ENCODE results near the gene VANGL2. TPM values are rescaled to one million over a fixed set of nuclear protein-coding genes. Genes with fewer than 3 reads are reported as not detected.
A peak's percentile ranks its signal among the peaks of the same experiment; 100 is the strongest.

The VANGL2 gene
- polyA plus RNA-seq, 6 donors from 2014 or later: 0.05 to 0.19 (median 0.08) TPM; not detected in 1

DNA sequence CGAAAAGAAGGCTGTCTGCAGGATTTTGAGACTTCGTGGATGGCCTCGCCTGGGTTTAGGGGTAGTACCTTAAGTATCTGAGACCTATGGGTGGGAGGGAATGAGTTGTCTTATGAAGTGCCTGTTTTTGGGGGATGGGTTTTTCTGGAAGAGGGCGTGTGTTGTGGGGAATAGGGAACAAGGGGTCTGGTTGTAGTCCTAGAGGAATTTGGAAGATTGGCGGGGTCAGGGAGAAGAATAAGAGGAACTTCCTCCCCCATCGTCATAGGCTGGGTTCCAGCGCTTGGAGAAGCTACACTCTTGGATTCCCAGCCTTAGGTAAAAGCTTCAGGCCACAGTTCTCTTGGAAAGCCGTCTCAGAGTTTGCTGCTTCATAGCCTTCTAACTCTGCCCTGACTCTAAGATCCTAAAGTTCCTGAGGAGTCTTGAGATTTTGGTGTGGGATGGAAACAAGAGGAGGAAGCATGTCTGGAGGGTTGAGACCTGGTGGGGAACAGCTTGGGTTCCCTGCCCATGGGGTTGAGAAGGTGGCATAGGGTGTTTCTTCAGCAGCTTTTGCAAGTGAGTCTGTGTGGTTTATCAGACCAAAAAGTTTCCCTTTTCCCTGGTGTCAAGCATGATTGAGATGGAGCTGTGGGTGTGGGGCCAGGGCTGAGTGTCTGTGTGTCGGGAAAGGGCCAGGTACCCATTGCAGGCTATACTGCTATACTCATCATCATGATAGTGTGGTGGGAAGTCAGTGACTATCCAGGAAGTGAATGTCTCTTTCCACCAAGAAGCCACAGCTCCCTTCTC lies 1.8 kb downstream of the VANGL2 start:
- H3K4me1 Mint-ChIP-seq: peaks cover 15 to 20% (median 16%) of the 10 kb centered on the region in 3 donors
- peak overlapping the region in 1 of 6 donors; percentile 0 for H3K27ac Mint-ChIP-seq
- no peaks in the 10 kb centered on the region for H3K36me3 Mint-ChIP-seq
- ATAC-seq (ENCODE audit: low read depth in 2 of 2) (no peak), DNase-seq (no peak)
- H3K4me3 Mint-ChIP-seq: peak overlapping the region in 6 of 8 donors; percentile 10 to 92 (median 57)
- H3K27me3 Mint-ChIP-seq: no peaks in the 10 kb centered on the region
- no peaks in the 10 kb centered on the region for H3K9me3 Mint-ChIP-seq

DNA sequence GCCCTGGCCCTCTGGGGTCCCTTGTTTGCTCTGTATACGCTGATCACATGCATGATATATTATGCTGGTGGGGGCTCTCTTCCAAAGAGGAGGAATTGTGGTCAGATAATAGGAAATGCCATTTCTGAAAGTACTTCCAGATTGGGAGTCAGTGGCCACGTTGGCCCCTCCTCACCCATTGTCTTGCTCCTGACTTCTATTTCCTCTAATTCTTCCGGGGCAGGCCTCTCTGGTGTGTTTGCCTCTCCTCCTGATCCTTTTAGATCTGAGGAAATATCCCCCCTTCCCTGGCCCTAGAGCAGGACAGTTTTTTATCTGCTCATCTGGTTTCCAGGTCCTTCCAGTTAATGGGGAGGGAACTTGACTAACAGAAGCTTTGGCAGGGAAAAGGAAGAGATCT lies 2.9 kb downstream of the VANGL2 start:
- H3K4me3 Mint-ChIP-seq: peak overlapping the region in 1 of 8 donors; percentile 59
- no peaks in the 10 kb centered on the region for H3K9me3 Mint-ChIP-seq
- H3K27ac Mint-ChIP-seq: no peak overlapping the region
- no peaks in the 10 kb centered on the region for H3K36me3 Mint-ChIP-seq
- no peak for ATAC-seq (ENCODE audit: low read depth in 2 of 2)
- H3K27me3 Mint-ChIP-seq: no peaks in the 10 kb centered on the region
- no peak for DNase-seq
- peaks cover 15 to 20% (median 16%) of the 10 kb centered on the region in 3 donors for H3K4me1 Mint-ChIP-seq

DNA sequence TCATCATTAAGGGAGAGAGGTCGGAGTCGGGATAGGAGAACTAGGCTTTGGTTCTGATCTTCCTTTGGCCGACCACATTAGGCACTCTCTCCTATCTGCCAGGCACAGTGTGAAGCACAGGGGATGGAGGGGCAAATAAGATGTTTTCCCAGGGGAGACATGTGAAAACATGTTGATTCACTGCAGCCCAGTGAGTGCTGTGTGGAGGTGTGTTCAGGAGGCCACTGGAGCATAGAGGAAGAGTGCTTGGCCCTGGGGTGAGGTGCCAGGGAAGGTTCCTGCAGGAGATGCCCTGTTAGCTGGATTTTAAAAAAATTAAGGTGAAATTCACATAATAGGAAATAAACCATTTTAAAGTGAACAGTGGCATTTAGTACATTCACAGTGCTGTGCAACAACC lies 3.7 kb downstream of the VANGL2 start:
- H3K36me3 Mint-ChIP-seq: no peaks in the 10 kb centered on the region
- no peak overlapping the region for H3K27ac Mint-ChIP-seq
- ATAC-seq (ENCODE audit: low read depth in 2 of 2): no peak
- H3K4me3 Mint-ChIP-seq: peak overlapping the region in 1 of 8 donors; percentile 22
- H3K4me1 Mint-ChIP-seq: peaks cover 15 to 20% (median 16%) of the 10 kb centered on the region in 3 donors
- H3K9me3 Mint-ChIP-seq: no peaks in the 10 kb centered on the region
- no peaks in the 10 kb centered on the region for H3K27me3 Mint-ChIP-seq
- no peak for DNase-seq

DNA sequence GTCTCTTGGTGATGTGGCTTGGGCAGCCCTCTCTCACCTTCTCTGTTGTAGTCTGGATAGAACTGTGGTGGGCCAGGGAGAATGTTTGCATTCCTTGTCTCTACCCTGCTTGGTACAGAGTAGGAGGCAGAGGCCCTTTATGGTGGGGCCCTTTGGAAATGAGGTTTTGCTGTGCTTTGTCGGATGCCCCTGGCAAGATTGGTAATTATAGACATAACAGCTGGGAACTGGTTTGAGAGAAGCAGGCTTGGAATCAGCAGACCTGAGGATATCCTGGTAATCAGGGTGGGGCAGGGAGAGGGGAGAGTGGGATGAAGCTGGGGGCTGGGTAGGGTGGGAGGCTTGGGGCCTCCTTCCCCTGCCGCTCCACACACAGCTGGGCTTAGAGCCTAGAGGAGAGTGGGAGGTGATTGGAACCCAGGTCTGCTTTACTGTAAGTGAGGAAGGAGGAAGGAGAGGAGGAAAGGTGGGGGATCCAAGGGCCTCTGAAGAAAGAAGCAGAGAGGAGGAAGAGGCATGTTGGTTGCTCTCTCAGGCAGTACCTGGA lies 5.0 kb downstream of the VANGL2 start:
- no peaks in the 10 kb centered on the region for H3K9me3 Mint-ChIP-seq
- no peak overlapping the region for H3K4me3 Mint-ChIP-seq
- H3K27ac Mint-ChIP-seq: peak overlapping the region in 2 of 6 donors; percentile 68 to 80
- H3K36me3 Mint-ChIP-seq: no peaks in the 10 kb centered on the region
- DNase-seq: no peak
- no peak for ATAC-seq (ENCODE audit: low read depth in 2 of 2)
- peaks cover 15 to 20% (median 16%) of the 10 kb centered on the region in 3 donors for H3K4me1 Mint-ChIP-seq
- H3K27me3 Mint-ChIP-seq: no peaks in the 10 kb centered on the region

DNA sequence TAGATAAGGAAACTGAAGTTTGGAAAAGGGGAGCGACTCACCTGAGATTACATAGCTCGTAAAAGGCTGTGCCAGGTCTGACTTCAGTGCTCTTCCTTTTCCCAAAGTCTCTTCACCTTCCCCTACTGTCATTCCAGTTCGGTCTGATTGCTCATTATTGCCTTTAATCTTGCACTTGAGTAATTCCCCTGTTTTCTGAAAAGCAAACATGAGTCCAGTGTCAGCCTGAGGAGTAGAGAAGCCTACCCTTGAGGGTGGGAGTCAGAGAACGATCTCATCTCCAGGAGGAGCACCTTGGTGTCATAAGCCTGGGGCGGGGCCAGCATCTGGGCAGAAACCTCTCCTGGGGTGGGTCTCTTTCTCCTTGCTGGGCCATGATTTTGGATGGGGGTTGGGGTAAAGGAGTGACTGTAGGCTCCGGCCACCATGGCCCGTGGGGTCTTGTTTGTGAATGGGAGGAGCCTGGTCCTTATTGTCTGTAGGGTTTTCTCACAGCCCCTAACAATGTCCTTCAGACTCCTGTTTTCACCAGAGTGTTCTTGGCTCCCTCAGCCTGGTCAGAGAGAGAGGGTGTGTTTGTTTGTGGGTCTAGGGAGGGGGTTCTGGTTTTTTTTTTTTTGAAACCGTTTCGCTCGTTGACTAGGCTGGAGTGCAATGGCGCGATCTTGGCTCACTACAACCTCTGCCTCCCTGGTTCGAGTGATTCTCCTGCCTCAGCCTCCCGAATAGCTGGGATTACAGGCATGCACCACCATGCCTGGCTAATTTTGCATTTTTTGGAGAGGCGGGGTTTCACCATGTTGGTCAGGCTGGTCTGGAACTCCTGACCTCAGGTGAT lies 6.0 kb downstream of the VANGL2 start:
- H3K27me3 Mint-ChIP-seq: no peaks in the 10 kb centered on the region
- no peak for DNase-seq
- no peaks in the 10 kb centered on the region for H3K9me3 Mint-ChIP-seq
- no peaks in the 10 kb centered on the region for H3K36me3 Mint-ChIP-seq
- peak overlapping the region in 1 of 6 donors; percentile 47 for H3K27ac Mint-ChIP-seq
- peaks cover 13 to 16% (median 16%) of the 10 kb centered on the region in 3 donors for H3K4me1 Mint-ChIP-seq
- ATAC-seq (ENCODE audit: low read depth in 2 of 2): no peak
- no peak overlapping the region for H3K4me3 Mint-ChIP-seq

DNA sequence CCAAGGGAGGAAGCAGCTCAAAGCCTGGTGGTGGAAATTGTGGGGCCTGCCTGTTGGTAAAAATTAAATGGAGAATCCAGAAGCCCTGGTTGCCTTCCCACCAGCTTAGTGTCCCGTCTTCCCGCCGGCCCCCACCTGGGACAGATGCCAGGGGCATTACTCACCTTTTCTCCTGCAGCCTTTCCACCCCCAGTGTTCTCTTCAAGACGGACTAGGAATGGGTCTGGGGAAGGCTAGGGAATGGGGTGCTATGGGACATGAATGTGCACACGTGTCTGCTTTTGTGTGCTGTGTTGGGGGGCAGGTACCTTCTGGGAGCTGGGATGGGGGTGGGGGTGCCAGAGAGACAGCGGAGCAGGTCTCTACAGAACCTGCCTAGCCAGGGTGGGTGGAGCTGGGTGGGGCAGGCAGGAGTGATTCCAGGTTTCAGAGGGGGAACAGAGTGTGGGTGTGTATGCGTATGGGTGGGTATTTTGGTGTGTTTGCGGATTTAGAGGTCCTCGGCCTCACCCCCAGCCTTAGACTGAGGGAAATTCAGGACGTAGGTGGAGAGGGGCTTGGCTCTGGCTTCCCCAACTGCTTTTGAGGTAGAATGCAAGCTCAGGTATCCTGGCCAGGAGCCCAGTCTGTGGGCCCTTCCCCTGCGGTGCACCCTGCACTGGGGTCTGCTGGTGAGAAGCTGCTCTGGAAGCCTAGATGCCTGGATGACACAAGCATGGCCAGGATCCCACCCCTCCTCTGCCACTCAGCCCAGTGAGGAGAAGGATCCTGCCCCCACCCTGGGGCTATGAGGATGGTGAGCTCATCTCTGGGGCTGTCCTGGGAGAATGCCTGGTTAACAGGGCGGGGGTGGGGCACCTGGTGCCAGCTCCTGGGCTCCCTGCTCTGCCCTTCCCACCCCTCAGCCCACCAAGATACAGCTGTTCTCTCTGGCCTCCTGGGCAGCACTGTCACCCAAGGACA lies 7.8 kb downstream of the VANGL2 start:
- Mint-ChIP-seq H3K27me3 (no peaks in the 10 kb centered on the region), H3K36me3 (no peaks in the 10 kb centered on the region), H3K4me1 (peaks cover 7 to 12% (median 10%) of the 10 kb centered on the region in 3 donors), H3K9me3 (no peaks in the 10 kb centered on the region), H3K27ac (peak overlapping the region in 1 of 6 donors; percentile 5), H3K4me3 (no peak overlapping the region)
- ATAC-seq (ENCODE audit: low read depth in 2 of 2): no peak
- DNase-seq: no peak

DNA sequence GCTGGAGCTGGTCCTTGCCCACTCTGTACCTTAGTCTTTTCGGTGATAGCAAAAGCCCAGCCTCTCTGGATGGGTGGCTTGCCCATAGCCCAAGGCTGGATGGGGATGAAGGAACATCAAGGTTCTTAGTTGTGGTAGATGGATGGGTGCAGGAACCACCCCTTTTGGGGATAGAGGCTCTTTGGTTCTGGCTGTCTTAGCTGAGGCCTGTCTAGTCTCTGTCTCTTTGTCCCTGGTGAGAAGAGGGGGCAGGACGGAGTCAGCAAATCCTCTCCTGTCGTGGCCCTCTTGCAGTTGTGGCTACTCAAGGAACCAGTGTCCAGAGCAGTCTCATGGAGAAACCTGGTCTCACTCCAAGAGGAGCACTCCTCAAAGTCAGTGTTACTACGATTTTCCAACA lies 8.5 kb downstream of the VANGL2 start:
- peaks cover 4 to 16% (median 10%) of the 10 kb centered on the region in 3 donors for H3K4me1 Mint-ChIP-seq
- H3K4me3 Mint-ChIP-seq: no peak overlapping the region
- H3K27ac Mint-ChIP-seq: peak overlapping the region in 1 of 6 donors; percentile 5
- no peak for DNase-seq
- H3K36me3 Mint-ChIP-seq: no peaks in the 10 kb centered on the region
- ATAC-seq (ENCODE audit: low read depth in 2 of 2): no peak
- H3K27me3 Mint-ChIP-seq: no peaks in the 10 kb centered on the region
- H3K9me3 Mint-ChIP-seq: no peaks in the 10 kb centered on the region

DNA sequence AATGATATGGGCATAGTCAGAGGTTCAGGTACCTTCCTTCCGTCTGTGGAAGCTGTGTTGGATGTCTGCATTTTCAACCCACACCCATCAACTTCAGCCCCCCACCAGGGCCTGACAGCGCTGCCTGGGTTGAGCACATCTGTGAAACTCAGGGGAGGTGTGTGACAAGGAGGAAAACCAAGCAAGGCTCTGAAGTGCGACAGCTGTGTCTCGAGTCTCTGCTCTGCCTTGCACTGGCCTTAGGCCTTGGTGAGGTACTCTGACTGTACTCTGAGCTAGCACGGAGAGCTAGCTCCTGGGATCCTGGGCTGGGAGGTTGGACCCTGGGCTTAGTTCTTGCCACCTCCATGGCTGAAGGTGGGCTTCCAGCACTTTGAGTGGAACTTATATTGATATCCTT lies 9.1 kb downstream of the VANGL2 start:
- ATAC-seq (ENCODE audit: low read depth in 2 of 2) (no peak), DNase-seq (no peak)
- Mint-ChIP-seq H3K4me3 (no peak overlapping the region), H3K27me3 (no peaks in the 10 kb centered on the region), H3K4me1 (peaks cover 0 to 11% (median 10%) of the 10 kb centered on the region in 3 donors), H3K9me3 (no peaks in the 10 kb centered on the region), H3K27ac (no peak overlapping the region), H3K36me3 (no peaks in the 10 kb centered on the region)

DNA sequence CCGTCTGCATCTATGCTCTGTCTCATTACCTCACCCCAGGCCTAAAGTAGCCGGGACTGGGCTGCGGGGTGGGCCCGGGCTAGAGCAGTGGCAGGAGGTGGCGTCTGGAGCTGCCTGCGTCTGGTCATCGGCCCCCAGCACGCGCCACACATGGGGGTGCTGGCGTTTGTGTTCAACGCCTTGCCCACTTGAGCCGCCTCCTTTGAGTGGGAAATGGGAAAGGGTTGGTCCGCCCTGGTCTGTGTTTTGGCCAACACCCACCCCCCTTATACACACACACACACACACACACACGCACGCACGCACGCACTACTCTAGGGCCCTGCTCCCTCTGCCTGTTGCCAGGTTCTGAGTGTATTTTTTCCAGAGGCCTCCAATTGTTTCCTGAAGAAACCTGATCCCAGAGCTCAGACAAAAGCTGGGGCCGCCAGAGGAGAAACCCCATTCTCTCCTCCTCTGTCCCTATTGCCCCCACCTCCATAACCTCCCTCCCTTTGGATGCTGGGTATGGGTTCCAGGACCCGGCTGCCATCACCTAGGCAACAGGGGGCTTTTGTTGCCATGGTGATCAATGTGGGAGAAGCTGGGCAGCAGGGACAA lies 10.1 kb downstream of the VANGL2 start:
- Mint-ChIP-seq H3K27me3 (no peaks in the 10 kb centered on the region), H3K9me3 (no peaks in the 10 kb centered on the region), H3K4me1 (peaks cover 0 to 10% (median 9%) of the 10 kb centered on the region in 3 donors), H3K36me3 (no peaks in the 10 kb centered on the region), H3K27ac (peak overlapping the region in 1 of 6 donors; percentile 57), H3K4me3 (no peak overlapping the region)
- no peak for DNase-seq
- ATAC-seq (ENCODE audit: low read depth in 2 of 2): no peak

DNA sequence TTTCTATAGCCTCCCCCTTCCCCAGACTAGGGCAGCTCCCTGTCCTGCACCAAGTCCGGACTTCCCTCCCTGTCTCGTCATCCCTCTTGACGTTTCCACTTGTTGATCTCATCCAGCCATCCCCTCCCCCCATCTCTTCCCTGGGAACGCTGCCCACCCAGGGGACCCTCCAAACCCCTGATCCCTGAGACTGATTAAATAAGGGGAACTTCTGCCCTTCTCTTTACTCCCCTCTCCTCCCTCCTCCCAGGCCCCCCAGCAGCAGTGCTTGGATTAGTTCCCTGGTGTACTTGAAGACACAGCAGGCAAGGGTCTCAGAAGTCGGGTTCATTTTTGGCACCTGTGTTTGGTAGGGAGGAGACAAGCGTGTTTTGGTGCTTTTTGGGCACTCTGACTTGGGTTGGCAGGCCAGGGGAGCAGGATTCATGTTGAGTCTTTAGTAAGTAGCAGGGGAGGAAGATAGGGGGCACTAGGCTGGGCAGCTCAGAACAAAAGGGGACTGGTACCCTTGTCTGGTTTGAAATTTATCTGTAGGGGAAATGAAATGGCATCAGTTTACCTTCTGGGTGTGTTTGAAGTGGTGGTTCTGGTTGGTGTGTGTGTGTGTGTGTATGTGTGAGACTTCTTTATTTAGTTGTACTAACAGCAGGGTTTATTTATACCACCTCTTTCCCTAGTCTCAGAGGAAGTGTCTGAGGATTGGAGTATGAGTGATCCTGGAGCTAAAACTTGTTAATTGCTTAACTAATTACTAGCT lies 11.1 kb downstream of the VANGL2 start:
- Mint-ChIP-seq H3K36me3 (no peaks in the 10 kb centered on the region), H3K4me3 (no peak overlapping the region), H3K27me3 (no peaks in the 10 kb centered on the region), H3K27ac (peak overlapping the region in 2 of 6 donors; percentile 4 to 30), H3K9me3 (no peaks in the 10 kb centered on the region), H3K4me1 (peaks cover 0 to 10% (median 9%) of the 10 kb centered on the region in 3 donors)
- DNase-seq (no peak), ATAC-seq (ENCODE audit: low read depth in 2 of 2) (no peak)

DNA sequence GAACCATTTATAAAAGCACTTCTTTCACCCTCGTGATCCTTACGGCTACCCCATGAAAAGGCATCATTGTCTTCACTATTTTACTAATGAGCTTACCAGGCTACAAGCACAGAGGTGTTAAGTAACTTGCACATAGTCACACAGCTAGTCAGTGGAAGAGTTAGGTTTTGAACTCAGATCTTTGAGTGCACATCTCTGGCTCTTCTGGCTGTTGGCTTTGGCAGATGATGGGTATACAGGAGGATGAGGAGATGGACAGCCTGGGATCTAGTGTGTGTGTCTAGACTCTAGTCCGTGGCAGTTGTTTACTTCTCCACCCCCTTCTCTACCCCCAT lies 11.6 kb downstream of the VANGL2 start:
- no peak for DNase-seq
- Mint-ChIP-seq H3K4me3 (no peak overlapping the region), H3K27me3 (no peaks in the 10 kb centered on the region), H3K27ac (peak overlapping the region in 1 of 6 donors; percentile 2), H3K9me3 (no peaks in the 10 kb centered on the region), H3K4me1 (peaks cover 0 to 10% (median 9%) of the 10 kb centered on the region in 3 donors), H3K36me3 (no peaks in the 10 kb centered on the region)
- no peak for ATAC-seq (ENCODE audit: low read depth in 2 of 2)

DNA sequence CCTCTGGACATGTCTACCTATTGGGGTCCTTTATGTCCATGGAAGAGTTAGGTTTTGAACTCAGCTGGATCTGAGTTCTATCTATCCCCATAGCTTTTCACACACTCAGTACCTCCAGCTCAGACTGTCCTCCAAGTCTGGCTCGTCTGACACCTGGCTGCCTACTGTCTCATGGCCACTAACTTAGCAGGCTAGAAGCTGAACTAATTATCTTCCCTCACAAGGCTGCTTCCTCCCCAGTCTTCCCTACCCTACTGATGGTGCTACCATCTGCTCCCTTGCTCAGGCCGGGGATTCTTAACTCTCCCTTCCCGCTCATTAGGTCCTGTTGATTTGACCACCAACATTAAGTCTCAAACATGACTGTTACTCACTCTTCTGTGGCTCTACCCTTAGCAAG lies 13.4 kb downstream of the VANGL2 start:
- H3K4me3 Mint-ChIP-seq: no peak overlapping the region
- ATAC-seq (ENCODE audit: low read depth in 2 of 2) (no peak), DNase-seq (no peak)
- H3K9me3 Mint-ChIP-seq: no peaks in the 10 kb centered on the region
- H3K36me3 Mint-ChIP-seq: no peaks in the 10 kb centered on the region
- H3K4me1 Mint-ChIP-seq: peaks cover 0 to 10% (median 9%) of the 10 kb centered on the region in 3 donors
- no peaks in the 10 kb centered on the region for H3K27me3 Mint-ChIP-seq
- peak overlapping the region in 1 of 6 donors; percentile 7 for H3K27ac Mint-ChIP-seq

Data from naive B cell (primary cell).